HPDE6-E6E7 (cell line): ENCODE measurements around the gene OR8J1.
"Not testable (repeated sequence)": the region's sequence is repeated elsewhere in the genome, so short reads cannot be mapped to it uniquely, and the experiment has no call there.

Experiments
- DNase-seq: peaks from one replicate; pipeline ENCODE4 v3.0.0; 2011; ENCODE audit warnings: missing footprints; ENCODE audit errors: extremely low spot score

Gene OR8J1

GRCh38 chr11:56353991-56354390 lies at the start of gene OR8J1:
Gene OR8J1 (plus strand): TSS chr11:56354291. CDS start chr11:56360247, 5,956 bp downstream.
- no peak for DNase-seq

- DNase-seq: no peak
These were observed 46.3 kb upstream of the OR8J1 start for GRCh38 chr11:56307836-56308235.

- no peak for DNase-seq
These were observed 39.2 kb upstream of the OR8J1 start, which contains the start of gene OR8K3 for GRCh38 chr11:56314844-56315243. Gene OR8K3 (plus strand): TSS chr11:56315144. CDS start chr11:56318307, 3,163 bp downstream.

DNA sequence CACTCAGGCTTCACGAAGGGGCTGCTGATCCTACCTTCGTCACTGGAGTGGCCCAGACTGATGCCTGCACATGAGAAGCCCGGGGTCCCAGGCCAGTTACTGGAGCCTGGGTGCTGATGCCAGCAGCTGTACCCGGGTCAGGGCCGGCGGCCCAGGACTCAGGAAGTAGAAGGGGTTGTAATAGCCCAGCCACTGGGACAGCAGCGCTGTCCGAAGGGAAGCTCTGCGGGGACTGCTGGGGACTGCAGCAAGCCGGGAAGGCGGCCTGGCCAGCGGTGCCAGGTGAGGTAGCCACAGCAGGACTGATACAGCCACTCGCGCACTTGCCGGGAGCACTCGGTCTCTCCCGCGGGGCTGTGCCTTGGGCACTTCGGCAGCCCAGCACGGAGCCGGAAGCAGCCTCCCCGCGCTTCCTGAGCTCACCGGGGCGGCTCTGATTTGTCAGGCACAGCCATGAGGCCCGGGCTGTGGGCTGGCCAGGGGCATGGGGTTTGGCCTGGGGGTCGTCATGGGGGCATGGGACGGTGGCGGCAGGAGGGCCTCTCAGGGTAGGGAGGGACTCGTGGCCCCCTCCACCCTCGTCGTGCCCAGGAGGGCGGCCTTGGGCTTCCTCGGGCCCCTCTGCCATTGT lies 22.1 kb upstream of the OR8J1 start:
- no peak for DNase-seq

GRCh38 chr11:56333156-56333555 lies 20.9 kb upstream of the OR8J1 start:
- DNase-seq: no peak

DNA sequence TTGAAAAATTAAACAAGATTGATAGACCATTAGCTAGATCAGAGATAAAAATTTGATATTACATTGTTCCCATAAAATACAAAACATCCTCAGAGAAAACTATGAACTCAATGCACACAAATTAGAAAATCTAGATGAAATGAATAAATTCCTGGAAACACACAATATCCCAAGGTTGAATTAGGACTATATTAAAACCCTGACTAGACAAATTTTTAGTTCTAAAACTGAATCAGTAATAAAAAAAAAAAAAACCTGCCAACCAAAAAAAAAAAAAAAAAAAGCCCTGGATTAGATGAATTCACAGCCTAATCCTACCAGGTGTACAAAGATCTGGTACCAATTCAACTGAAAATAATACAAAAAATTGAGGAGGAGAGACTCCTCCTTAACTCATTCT lies 13.8 kb upstream of the OR8J1 start:
- DNase-seq: no peak

- DNase-seq: no peak
These were observed 8.4 kb upstream of the OR8J1 start, which contains the start of gene OR8K1 for GRCh38 chr11:56345739-56346138. Gene OR8K1 (plus strand): TSS chr11:56346039. CDS start chr11:56346039, 0 bp downstream.

- DNase-seq: no peak
These were observed 21.2 kb downstream of the OR8J1 start, which contains the start of gene OR8U1 for GRCh38 chr11:56375324-56375723. Gene OR8U1 (plus strand): TSS chr11:56375624. CDS start chr11:56375624, 0 bp downstream.

DNA sequence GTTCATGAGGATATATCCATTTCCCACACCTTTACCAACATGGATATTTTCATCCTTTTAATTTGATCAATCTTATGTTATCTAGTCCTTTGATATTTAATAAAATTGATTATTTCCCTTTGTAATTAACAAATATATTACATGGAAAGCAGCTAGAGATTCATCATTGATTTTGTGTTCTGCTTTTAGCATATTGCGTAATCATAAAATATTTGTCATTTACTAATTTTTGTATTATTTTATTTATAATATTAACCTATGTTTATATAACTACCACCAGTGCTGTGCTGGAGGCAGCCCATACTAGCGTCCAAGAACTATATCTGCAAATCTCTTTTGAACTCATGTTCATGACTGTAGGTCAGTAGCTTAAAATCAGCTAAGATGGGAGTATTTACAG lies 26.0 kb downstream of the OR8J1 start:
- no peak for DNase-seq

GRCh38 chr11:56394381-56394780 lies 40.3 kb downstream of the OR8J1 start:
- no peak for DNase-seq

DNA sequence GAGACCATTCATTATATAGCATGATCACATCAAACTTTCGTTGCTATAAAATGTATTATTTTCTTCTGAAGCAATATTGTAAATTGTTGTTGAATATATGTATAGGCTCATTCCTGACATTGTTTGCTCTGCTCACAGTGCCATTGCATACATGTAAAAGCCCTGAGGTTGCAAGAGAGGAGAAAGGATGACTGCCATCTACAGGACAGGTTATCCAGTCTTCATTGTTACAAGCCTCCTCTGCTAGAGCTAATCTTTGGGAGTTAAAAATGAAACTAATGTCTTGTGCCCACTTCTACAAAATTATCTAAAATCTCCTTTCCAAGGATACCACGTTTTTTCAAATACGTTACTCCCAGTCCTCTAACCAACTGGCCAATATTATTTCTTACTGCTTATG lies 42.0 kb downstream of the OR8J1 start:
- no peak for DNase-seq

- DNase-seq: not testable (repeated sequence)
These were observed 47.9 kb downstream of the OR8J1 start for GRCh38 chr11:56401858-56402461.

GRCh38 chr11:56404393-56404792 lies 50.3 kb downstream of the OR8J1 start:
- DNase-seq: no peak

DNA sequence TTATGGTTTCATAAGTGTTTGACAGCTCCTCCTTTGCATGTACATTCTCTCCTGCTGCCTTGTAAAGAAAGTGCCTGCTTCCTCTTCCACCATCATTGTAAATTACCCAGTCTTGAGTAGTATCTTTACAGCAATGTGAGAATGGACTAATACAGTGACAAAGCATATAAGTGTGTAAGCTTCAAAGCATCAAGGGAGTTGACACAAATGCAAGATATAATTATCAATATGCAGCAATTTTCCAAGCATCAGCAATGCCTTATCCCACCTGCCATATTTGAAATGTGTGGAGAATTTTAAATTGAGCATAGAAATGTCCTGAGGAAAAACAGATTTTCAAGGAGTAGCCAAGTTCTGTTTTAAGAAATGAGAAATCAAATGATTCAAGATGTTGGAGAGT lies 56.7 kb downstream of the OR8J1 start:
- DNase-seq: no peak
